HuH-7.5 (cell line): ENCODE results near the gene MFSD2B.
"Not testable (repeated sequence)": the region's sequence is repeated elsewhere in the genome, so short reads cannot be mapped to it uniquely, and the experiment has no call there.

ENCODE experiments used
- DNase-seq: peaks from one replicate; pipeline ENCODE4 v3.0.0; 2011; ENCODE audit warnings: low spot score

Gene MFSD2B

DNA sequence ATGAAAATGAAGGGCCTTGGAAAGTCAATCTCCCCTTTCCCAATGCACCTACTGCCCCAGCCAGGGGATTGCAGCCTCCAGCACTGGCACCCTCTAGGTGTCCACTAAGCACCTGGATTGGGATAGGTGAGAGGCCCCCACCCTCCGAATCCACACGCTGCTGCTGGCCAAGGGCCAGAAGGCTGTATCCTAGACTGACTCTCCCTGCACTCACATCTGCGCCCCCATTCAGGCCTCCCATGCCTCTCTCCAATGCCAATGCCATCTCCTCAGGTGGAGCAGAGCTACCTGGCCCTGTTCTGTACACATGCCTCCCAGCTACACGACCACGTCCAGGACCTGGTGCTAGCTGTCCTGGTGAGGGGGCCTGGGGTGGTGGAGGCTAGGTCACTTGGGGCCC lies 9.8 kb downstream of the MFSD2B start:
- no peak for DNase-seq

DNA sequence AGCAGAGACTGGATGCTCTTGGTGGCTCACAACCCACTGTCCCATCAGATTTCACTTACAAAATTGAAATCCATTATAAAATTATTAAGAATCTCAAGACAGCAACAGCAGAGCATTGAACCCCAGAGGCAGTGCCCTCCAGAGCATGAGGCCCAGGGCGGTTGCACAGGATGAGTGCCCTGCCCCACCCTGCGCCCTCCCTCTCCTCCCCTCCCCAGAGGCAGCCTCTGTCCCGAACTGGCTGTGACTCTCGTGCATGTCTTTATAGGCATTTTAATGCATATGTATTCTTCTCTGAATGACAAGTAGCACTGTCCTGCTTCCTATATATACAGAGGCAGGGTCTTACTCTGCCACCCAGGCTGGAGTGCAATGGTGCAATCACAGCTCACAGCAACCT lies 10.4 kb downstream of the MFSD2B start:
- no peak for DNase-seq

DNA sequence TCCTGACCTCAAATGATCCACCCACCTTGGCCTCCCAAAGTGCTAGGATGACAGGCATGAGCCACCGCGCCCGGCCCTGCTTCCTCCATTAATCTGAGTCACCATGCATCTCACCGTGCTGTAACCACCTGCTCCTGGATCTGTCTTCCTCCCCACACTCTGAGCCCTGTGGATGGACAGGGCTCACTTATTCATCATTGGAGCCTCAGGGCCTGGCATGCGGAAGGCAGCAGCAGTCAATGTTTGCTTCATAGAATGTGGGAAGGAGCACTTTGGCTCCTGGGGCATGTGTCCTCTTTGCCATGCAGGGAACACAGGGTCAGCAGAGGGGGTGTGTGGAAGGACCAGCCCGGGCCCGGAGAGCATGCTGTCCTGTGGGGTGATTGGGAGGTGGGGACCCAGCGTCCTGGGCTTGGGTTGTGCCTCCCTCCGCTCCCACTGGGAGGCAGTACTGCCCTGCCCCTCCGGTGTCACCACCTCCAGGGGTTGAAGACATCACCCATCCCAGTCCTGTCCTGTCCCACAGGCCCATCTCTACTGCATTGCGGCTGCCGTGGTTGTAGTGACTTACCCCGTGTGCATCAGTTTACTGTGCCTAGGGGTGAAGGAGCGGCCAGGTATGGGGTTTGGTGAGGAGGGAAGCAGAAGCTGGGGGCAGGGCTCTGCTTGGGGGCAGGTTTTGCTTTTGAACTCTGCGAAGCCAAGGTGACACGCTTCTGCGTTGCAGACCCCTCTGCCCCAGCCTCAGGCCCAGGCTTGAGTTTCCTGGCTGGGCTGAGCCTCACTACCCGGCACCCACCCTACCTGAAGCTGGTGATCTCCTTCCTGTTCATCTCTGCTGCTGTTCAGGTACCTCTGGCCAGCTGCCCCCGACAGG lies 11.5 kb downstream of the MFSD2B start:
- DNase-seq: peak; percentile 63

DNA sequence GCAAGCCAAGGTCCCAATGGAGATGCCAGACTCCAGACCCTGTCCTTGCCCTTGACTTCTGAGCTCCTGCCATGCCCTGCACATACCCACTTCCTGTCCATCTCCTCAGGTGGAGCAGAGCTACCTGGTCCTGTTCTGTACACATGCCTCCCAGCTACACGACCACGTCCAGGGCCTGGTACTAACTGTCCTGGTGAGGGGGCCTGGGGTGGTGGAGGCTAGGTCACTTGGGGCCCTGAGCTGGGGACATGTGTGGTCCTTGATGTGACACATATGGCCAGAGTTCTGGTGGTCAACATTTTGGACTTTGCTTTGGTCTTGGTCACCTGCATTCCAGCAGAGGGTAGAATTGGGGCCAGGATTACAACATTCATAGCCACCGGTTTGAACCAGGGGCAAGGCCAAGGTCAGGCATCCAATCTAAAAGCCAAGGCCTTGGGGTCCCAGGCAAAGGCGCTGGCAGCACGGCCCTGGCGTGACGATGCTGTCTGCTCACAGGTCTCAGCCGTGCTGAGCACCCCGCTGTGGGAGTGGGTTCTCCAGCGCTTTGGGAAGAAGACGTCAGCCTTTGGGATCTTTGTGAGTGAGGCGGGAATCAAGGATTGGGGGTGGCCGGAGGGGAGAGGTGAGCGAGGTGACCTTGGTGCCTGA lies 12.6 kb downstream of the MFSD2B start:
- DNase-seq: no peak

DNA sequence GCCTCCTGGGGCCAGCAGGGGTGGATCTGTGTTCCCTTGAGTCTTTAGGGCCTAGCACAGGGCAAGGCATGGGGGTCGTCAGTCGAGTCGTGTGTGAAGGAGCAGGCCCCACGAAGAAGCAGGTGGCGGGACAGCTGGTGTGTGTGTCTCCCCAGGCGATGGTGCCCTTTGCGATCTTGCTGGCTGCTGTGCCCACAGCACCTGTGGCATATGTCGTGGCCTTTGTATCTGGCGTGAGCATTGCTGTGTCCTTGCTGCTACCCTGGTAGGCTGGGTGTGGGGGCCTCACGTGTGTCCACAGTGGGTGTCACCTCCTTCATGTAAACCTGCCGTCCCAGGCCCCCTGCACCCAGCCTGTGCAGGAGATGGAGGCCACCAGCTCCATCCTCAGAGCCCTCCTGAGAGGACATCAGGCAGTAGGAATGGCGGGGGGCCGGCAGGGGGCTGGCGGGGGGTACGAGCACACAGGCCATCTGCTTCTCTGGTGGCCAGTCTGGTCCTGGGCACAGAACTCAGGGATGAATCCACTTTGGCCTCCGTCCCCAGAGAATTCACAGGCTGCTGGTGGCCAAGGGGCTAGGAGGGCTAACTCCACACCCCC lies 13.2 kb downstream of the MFSD2B start:
- DNase-seq: no peak

DNA sequence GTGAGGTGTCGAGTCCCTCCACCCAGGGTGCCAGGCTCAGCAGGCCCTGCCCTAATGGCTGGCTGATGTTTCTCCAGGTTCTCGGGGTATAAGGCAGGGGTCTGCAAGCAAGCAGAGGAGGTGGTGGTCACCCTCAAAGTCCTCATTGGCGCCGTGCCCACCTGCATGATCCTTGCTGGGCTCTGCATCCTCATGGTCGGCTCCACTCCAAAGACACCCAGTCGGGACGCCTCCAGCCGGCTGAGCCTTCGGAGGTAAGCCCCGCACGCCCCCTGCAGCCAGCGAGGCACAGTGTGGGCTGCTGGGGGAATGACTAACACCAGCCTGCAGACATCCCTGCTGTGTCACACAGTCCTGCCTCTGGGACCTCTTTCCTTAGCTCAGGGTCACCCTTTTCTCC lies 14.1 kb downstream of the MFSD2B start:
- DNase-seq: no peak

DNA sequence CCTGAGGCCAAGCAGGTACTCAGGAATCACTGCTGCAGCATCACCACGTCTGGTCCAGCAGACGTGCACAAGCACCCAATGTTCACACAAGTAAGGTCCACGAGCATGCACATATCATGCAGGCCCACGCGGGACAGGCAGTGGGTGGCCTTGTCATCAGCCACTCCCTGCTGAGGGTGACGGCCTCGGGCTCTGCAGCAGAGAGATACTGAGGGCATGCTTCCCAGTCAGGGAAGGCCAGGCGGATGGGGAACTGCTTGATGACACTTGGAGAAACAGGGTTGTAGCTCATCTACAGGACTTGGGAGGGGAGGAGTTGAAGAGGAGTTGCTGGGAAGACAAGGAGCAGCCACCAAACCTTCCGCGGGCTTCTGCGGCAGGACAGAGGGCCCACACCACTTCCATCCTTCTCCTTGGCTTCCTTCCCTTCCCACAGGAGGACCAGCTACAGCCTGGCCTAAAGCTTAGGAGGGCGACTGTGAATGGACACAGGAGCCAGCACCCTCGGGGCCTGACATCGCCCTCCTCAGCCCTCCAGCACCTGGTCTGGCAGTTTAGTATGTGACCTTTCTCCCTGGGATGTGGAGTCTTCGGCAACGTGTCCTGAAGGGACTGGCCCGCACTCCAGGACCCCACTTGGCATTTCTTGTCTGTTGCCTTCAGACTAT lies 15.2 kb downstream of the MFSD2B start:
- no peak for DNase-seq

DNA sequence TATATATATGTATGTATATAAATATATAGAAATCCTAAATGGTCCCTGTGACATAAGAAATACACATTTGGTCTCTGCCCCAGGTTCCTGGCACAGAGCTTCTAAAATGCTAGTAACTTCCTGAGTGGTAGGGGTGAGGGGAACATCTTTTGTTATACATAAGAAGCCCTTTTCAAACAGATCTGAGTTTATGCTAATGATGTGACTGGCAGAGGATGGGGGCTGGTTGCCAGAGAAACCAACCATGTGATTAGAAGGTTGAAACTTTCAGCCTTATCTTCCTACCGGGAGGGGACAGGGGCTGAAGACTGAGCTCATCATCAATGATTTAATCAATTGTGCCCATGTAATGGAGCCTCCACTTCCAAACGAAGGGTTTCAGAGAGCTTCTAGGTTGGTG lies 16.3 kb downstream of the MFSD2B start:
- DNase-seq: no peak

DNA sequence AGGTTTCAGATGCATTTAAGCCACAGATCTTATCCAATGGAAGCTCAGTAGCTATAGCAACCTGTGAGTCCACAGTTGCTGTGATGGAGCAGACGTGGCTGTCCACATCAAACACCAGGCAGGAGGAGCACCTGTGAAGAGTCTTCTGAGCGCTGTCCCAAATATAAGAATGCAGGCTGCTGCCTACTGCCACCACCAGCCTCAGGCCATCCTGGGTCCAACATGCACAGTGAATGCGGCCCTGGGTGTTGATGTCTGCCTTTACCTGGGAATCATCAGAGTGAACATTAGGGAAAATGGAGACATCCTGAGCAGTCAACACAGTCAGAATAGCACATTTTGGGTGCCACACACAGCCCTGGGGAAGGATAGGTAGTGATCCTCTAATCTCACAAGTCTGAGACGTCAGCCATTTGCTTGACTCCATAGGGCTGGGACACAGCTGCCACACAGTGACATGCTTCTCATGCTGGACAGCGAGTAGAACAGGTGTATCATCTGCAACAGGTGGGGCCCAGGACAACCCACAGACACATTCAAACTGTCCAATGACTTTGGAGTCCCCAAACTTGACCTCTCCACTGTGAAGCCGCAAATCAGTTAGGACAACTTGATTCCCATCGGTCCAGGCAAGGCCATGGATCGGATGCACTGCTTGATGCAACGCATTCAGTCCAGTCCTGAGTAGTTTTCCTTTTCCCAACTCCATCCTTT lies 29.1 kb downstream of the MFSD2B start:
- DNase-seq: no peak

DNA sequence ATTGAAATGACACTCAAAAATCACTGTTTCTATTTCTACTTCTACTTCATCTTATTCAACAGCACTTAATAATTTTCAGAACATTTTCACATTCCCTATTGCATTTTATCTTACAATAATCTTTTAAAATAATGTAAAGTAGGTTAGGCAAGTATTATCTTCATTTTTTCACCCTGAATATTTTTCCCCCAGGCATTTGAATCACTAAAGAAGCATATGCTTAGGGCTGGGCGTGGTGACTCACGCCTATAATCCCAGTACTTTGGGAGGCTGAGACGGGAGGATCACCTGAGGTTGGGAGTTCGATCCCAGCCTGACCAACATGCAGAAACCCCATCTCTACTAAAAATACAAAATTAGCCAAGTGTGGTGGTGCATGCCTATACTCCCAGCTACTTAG lies 30.6 kb downstream of the MFSD2B start:
- DNase-seq: no peak

DNA sequence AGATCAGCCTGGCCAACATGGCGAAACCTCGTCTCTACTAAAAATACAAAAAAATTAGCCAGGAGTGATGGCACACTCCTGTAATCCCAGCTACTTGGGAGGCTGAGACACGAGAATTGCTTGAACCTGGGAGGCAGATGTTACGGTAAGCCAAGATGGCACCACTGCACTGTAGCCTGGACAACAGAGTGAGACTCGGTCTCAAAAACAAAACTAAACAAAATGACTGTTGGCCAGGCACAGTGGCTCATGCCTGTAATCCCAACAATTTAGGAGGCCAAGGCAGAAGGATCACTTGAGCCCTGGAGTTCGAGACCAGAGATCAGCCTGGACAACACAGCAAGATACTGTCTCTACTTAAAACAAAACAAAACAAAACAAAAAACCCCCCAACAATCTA lies 33.2 kb downstream of the MFSD2B start:
- DNase-seq: not testable (repeated sequence)

DNA sequence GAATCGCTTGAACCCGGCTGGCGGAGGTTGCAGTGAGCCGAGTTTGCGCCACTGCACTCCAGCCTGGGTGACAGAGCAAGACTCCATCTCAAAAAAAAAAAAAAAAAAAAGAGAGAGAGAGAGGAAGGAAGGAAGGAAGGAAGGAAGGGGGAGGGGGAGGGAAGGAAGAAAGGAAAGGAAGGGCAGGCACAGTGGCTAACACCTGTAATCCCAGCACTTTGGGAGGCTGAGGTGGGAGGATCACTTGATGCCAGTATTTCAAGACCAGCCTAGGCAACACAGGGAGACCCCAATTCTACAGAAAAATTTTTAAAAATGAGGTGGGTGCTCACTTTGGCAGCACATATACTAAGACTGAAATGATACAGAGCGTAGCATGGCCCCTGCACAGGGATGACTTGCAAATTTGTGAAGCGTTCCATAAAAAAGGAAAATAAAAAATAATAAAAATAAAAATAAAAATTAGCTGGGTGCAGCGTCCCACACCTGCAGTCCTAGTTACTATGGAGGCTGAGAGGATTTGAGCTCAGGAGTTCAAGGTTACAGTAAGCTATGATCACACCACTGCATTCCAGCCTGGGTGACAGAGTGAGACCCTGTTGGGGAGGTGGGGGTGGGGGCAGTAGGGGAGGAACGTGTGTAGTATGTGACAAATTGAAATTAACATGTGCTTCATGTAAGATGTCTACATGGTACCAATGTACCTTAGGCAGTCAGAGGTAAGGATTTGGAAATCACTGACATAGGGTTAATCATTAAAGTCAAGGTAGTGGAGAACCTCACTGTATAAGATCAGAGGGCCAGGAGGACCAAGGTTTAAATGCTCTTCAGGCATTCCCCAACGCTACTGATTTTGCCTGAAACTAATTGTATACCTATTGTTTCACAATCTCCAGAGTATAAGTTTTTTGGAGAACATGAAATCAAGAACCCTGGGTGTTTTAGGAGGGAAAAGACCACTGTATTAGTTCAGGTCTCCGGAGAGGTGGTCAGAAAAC lies 35.9 kb downstream of the MFSD2B start:
- DNase-seq: no peak

DNA sequence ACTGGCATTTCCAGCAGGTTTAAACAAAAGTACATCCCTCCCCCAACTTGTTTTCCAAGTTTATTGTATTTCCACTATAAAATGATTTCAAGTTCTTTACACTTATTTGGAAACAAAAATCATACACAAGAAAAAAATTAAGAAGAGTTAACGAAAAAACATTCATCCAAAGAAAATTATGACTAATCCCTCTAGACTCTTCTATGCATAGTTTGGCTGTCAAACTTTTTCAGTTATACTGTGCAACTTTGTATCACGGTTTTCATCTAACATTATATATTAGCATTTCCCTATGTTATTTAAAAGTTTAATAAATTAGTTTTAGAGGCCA lies 36.7 kb downstream of the MFSD2B start:
- no peak for DNase-seq

DNA sequence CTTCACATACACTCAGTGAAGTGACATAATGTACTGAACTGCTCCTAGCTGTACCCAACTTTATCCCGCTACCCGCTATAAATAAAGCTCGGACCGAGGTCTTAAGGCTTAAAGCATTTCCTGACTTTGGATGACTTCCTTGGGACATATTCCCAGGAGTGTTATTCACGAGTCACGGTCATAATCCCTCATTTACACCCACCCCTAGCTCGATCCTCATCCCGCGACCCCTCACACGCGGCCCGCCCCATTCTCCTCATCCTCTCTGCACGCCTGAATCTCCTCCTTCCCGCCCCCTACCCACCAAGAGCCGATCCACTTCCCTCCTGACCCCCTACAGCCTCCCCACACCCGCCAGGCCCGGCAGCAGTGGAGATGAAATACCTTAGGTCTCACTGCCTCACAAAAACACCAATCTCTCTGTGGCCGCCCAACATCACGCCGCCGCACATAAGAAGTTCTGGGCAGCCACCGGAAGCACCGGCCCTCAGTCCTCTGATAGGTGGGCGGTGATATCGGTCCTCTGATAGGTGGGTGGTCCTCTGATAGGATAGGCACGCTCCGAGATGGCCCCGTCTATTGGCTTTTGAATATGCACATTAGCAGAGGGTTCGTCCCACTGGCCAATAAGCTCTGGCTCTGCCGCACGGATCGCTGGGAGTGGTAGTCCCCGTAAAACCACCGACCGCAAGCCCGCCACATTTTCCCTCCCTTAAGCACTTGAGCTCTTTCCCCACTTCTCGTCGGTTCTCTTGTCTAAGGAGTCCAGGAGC lies 37.2 kb downstream of the MFSD2B start, which contains the start of gene WDCP:
Gene WDCP (minus strand): TSS at position 462 of the 773 bp plus-strand sequence. CDS start 7,897 bp downstream, outside the sequence.
- DNase-seq: peak; percentile 74

DNA sequence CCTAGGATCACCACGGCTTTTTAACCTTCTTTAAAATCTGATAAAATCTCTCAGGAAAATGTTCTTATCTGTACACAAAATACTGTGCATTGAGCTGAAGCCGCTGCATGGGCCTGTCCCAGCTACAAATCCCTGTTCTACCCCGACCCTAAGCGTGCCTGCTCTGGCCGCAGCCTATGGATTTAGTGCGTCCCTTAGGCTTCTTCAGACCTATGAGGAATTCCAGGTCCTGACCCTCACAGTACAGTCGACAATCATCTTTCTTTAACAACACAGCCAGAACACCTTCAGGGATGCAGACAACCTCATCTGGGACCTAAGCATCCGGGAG lies 37.8 kb downstream of the MFSD2B start:
- no peak for DNase-seq

DNA sequence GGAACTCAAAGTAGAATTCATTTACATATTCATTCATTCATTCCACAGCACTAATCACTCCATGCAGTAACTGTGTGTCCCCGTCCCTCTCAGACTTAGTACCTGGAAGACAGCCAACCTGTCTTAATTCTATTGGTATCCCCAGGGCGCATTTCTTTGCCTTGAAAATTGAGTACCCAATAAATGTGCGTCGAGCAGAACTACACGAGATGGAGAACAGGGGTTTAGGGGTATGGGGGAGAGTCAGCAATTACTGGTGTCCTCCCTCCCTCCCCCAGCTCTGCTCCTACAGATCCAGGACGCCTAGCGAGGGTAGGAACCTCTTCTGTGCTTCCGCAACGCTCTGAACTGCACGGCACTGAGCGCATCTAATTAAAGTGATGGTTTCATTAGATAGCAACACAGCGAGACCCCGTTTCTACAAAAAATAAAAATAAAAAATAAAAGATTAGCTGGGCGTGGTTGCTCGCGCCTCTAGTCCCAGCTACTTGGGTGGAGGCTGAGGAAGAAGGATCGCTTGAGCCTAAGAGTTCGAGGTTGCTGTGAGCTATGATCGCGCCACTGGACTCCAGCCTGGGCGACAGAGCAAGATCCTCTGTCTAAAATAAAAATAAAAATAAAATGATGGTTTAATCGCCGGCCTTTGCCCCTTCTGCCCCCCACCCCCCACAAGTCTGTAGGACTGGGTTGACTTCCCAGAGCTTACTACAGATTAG lies 39.0 kb downstream of the MFSD2B start:
- DNase-seq: no peak

DNA sequence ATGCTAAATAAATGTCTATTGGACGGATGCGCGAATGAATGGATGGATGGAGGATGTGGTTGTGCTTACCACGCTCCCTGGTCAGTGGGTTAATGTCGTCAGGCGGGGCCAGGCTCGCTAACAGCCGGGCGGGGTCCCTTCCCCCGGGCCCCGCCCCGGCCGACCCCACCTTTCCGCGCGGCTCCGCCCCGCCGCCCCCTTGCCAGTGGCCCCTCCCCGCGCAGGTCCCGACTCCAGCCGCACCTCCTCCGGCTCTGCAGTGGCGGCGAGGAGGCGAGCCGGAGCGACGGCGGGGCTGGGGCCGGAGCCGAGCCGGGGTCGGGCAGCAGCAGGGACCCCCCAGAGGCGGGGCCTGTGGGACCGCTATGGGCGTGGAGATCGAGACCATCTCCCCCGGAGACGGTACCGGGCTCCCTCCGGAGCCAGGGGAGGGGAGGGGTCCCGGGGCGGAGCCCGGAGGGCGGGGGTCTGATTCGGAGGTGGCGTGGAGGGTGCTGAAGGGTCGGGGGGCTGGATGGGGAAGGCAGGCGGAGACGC lies 39.7 kb downstream of the MFSD2B start, which contains the start of gene FKBP1B:
Gene FKBP1B (plus strand): TSS at position 257 of the 537 bp plus-strand sequence. CDS start 109 bp downstream, at position 366.
- peak; percentile 24 for DNase-seq

DNA sequence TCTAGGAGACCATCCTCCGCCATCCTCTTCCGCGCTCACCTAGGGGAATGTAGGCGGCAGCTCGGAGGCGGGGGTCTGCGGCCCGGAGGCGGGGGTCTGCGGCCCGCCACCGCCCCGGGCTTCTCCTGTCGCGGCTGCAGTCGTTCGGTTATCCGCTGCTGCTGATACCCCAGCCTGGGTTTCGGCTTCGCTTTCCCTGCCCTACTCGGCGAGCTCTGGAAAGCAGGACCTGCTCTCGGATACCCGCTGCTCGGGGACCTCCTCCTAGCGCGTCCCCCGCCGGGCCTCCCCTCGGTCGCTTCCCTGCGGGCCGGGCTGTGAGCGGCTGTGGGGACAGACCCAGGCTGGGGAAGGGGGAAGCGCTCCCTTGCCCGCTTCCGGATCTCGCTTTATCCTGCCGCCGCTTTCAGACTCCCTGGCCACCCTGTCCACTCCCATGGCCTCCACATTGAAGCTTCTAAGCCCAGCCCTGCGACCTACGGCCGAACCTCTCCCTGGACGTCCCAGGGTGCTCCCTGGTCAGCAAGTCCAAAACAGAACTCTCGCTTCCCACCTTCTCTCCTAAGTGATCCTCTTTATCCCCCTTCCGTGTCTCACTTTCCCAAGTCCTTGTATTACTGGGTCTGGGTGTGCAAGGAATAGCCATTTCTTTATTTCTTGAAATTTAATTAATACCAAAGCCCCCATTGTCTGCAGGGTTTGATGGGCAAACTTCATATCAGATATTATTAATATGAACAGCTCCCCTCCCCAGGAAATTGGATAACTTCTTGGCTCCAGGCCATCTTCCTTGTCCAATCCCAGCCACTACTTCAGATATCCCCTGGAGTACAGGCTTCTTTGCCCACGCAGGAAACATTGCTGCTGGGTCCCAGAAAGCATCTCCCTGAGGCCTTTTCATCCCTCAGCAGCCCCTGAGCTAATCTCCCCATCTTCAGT lies 40.4 kb downstream of the MFSD2B start:
- DNase-seq: no peak
